Esophagus squamous epithelium (tissue), 4 donors: Measurements from ENCODE around the gene ZNF584.

Experiments used
- CTCF ChIP-seq, 6 experiments: fragments of 450-650 bp in 4 of 6; fragments of 200-600 bp in 2 of 6; sonication (generic) in 2 of 6; IDR thresholded peaks; one replicate each; pipeline ENCODE4 v1.5.1; 2016 to 2019; ENCODE audit warnings: antibody characterized with exemption in 6 of 6, mild to moderate bottlenecking in 4 of 6, moderate library complexity in 4 of 6
- POLR2A ChIP-seq, 4 donors: fragments of 450-650 bp; IDR thresholded peaks; one replicate each; pipeline ENCODE4 v1.6.1; 2017; ENCODE audit warnings: antibody characterized with exemption in 4 of 4, mild to moderate bottlenecking in 4 of 4, moderate library complexity in 3 of 4

GRCh38 chr19:58407658-58408151 is 744 bp upstream of the ZNF584 start:
- TF ChIP-seq CTCF (IDR thresholded peaks at IDR 0.05) (no peak), POLR2A (IDR thresholded peaks at IDR 0.05) (no peak)
